SK-N-MC (cell line): Measurements from ENCODE around the gene IQGAP1.
"Not testable (repeated sequence)": the region's sequence is repeated elsewhere in the genome, so short reads cannot be mapped to it uniquely, and the experiment has no call there.

ENCODE experiments used
- DNase-seq: peaks from one replicate; pipeline ENCODE4 v3.0.0-alpha.2; 2011; ENCODE audit warnings: low read depth, low spot score
- H3K27ac ChIP-seq: fragments of 200-600 bp; sonication (generic); 2 replicates; pipeline ENCODE4 v1.5.1; 2016; ENCODE audit warnings: mixed run types
- H3K36me3 ChIP-seq: fragments of 200-600 bp; sonication (generic); 2 replicates; pipeline ENCODE4 v1.6.1; 2017; ENCODE audit warnings: antibody characterized with exemption, low read length, mixed read lengths; ENCODE audit not compliant: insufficient read depth
- H3K4me3 ChIP-seq: fragments of 200-600 bp; sonication (generic); 2 replicates; pipeline ENCODE4 v1.5.1; 2016
- H3K9ac ChIP-seq: fragments of 200-600 bp; sonication (generic); 2 replicates; pipeline ENCODE4 v1.8.0; 2017; ENCODE audit warnings: mixed run types, mixed read lengths; ENCODE audit not compliant: insufficient read length
- H3K9me3 ChIP-seq: fragments of 200-600 bp; sonication (generic); 2 replicates; pipeline ENCODE4 v1.6.1; 2017; ENCODE audit warnings: low read depth, mild to moderate bottlenecking, antibody characterized with exemption, low read length, moderate library complexity, mixed read lengths
- EZH2 ChIP-seq: fragments of 200-600 bp; sonication (generic); IDR thresholded peaks from one replicate; pipeline ENCODE4 v1.6.1; 2017; ENCODE audit warnings: antibody characterized with exemption
- FOXP2 ChIP-seq: optimal IDR thresholded peaks from 2 replicates; pipeline ENCODE3; 2011; ENCODE audit warnings: mild to moderate bottlenecking, moderate library complexity; ENCODE audit not compliant: insufficient read depth; ENCODE audit errors: extremely low read length, control extremely low read depth
- POLR2AphosphoS5 ChIP-seq: IDR thresholded peaks from 2 replicates; pipeline ENCODE4 v1.6.1; 2012; ENCODE audit warnings: mild to moderate bottlenecking, low read depth, low read length, borderline replicate concordance

The IQGAP1 gene

DNA sequence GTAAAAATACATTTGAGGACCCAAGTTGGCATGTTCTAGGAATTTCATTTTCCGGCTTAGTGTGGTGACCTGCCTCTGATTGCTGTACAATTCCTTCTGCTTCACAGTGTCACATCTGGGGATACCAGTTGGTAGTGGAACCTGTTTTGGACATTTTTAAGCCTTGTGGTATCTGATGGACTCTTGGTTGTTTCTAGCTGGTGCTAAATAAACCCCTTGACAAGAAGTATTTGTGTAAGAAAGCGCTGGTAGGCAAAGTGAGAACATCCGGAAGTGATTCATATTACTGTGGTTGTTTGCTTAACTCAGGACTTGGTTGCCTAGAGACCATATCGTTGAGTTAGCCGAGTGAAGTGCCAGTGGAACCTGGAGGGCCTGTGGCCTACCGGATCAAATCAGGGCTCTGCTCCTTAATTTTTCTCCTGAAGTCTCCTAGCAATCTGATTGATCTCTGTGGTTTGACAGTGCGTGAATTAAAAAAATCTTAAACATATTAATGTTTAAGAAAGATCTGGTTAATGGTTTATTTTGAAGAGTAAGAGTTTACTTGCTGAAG, 12.8 kb downstream of the IQGAP1 start:
- H3K36me3 ChIP-seq: no peaks in the 10 kb centered on the region
- H3K4me3 ChIP-seq: peak overlapping the region; percentile 66
- DNase-seq: peak; percentile 77
- peak overlapping the region; percentile 81 for H3K27ac ChIP-seq
- no peak for TF ChIP-seq EZH2
- TF ChIP-seq FOXP2: no peak
- TF ChIP-seq POLR2AphosphoS5: no peak
- H3K9me3 ChIP-seq: no peaks in the 10 kb centered on the region
- peak overlapping the region; percentile 54 for H3K9ac ChIP-seq

DNA sequence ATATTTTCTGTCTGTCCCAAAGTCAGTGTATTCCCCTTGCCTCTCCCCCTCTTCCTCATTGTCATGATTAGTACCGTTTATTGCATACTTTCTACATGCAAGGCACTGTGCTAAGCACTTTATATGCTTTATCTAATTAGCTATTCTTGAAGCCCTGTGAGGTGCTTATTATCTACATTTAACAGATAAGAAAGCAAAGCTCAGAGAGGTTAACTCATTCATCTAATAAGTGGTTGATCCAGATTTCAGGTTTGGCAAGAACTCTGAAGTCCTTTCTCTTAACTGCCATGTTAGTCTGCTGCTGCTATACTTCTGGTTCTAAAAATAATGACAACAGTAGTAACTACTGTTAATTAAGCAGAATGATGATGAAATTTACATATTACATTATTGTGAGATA, 13.5 kb downstream of the IQGAP1 start:
- H3K4me3 ChIP-seq: peak overlapping the region; percentile 66
- no peak for DNase-seq
- H3K9ac ChIP-seq: peak overlapping the region; percentile 54
- no peaks in the 10 kb centered on the region for H3K36me3 ChIP-seq
- no peaks in the 10 kb centered on the region for H3K9me3 ChIP-seq
- H3K27ac ChIP-seq: peak overlapping the region; percentile 77
- TF ChIP-seq POLR2AphosphoS5 (no peak), EZH2 (no peak), FOXP2 (no peak)

DNA sequence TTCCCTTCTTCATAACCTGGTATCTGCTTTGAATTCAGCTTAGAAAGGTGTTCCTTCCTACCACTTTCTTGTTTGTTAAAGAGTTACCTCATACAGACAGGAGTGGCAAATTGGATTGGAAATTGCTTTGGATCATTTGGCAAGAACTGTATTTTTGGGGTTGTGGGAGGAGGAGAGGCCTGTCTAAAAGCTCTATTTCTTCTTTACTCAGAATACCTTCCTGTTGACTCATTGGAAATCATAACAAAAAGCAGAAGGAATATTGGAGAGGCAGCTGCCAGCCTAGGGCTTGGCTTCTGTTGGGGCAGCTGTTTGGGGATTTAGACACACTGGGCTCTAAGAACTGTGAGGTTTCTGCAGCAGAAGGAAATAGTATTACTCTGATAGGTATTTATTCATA, 14.2 kb downstream of the IQGAP1 start:
- Histone ChIP-seq H3K36me3 (no peaks in the 10 kb centered on the region), H3K4me3 (0 out of 2 replicates have a peak overlapping the region, but pooled peaks have one; percentile 66), H3K9me3 (no peaks in the 10 kb centered on the region), H3K27ac (peak overlapping the region; percentile 77; the same call in 1 of the 2 replicates), H3K9ac (peak overlapping the region; percentile 16)
- no peak for DNase-seq
- TF ChIP-seq POLR2AphosphoS5: no peak
- no peak for TF ChIP-seq FOXP2
- TF ChIP-seq EZH2: no peak

DNA sequence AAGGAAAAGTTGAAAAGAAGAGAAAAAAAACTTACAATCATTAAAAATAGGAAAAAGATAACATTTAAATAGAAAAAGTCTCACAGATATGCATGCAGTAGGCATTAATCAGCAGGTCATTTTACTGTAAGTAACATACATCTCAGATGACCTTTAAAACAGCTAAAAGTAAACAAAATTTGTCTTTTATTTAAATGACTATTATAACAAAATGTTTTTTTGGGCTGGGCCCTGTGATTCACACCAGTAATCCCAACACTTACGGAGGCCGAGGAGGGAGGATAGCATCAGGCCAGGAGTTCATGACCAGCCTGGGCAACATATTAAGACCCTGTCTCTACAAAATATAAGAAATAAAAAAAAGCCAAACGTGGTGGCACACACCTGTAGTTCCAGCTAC, 14.7 kb downstream of the IQGAP1 start:
- no peak for TF ChIP-seq FOXP2
- no peak for TF ChIP-seq POLR2AphosphoS5
- TF ChIP-seq EZH2: no peak
- peak overlapping the region; percentile 35; the same call in 1 of the 2 replicates for H3K27ac ChIP-seq
- H3K9me3 ChIP-seq: no peaks in the 10 kb centered on the region
- no peaks in the 10 kb centered on the region for H3K36me3 ChIP-seq
- H3K9ac ChIP-seq: no peak overlapping the region
- no peak for DNase-seq
- H3K4me3 ChIP-seq: no peak overlapping the region

DNA sequence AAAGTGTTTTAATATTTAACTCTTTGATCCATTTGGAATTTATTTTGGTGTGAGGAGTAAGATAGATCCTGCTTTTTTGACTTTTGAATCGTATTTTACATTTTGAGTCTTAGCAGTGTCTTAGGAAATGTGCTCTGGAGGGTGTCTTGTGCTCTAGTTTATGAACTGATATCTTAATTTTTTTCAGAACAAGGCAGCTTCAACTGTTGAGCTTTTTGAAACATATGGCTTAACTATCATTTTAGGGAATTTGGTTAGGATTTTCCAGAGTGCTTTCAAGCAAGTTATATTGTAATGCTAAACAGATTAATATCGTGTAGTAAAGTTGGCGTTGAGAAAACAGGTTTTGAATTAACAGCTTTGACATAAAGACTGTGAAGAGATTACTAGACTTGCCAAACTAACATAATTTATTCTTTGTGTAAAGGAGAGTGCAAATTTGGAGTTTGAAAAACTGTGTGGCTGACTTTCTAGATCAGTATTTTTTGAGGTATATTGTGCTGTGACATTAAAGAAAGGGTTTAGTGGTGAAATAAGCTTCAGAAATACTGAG, 17.1 kb downstream of the IQGAP1 start:
- Histone ChIP-seq H3K36me3 (no peaks in the 10 kb centered on the region), H3K27ac (peak overlapping the region; percentile 78), H3K9ac (peak overlapping the region; percentile 69), H3K9me3 (no peaks in the 10 kb centered on the region), H3K4me3 (peak overlapping the region; percentile 42)
- TF ChIP-seq POLR2AphosphoS5 (no peak), EZH2 (no peak), FOXP2 (no peak)
- DNase-seq: no peak

DNA sequence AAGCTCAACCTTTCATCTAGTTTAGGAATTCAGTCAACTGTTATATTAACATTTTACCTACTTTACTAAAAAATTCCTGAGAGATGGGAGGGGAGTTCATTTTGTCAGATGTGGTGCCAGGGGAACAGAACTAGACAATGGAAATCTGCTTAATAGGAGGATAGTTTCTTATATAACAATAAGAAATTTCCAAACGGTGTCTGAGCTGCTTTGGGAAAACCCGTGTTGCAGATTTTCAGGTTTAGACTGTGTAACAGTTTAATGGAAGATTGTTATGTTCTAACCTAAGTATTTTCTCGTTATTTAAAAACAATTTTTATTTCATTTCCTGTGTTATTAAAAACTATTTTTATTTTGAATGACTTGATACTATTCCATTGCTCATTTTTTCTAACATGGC, 19.3 kb downstream of the IQGAP1 start:
- no peak overlapping the region for H3K4me3 ChIP-seq
- TF ChIP-seq POLR2AphosphoS5 (no peak), FOXP2 (no peak), EZH2 (no peak)
- H3K36me3 ChIP-seq: no peaks in the 10 kb centered on the region
- DNase-seq: no peak
- peak overlapping the region; percentile 60 for H3K27ac ChIP-seq
- no peaks in the 10 kb centered on the region for H3K9me3 ChIP-seq
- H3K9ac ChIP-seq: no peak overlapping the region

DNA sequence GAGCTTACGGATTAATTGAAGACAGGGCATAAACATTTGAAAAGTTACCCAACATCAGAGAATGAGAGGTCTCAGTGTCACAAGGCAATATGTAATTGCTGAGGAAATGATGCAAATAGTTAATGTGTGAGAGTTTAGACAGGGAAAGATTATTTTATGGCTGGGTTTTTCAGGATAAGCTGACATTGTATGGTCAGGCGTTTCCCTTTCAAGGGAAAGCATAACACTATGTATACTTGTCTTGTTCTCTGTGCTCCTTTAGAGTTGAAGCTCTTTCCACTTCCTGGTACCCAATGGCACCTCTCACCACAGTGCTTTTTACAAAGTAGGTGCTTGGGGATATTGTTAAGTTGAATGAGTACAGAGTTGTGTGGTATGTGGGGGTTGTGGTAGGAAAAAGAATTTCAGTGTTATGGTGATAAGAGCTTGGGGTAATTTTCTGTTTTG, 19.9 kb downstream of the IQGAP1 start:
- peak overlapping the region; percentile 60 for H3K27ac ChIP-seq
- TF ChIP-seq FOXP2: no peak
- no peaks in the 10 kb centered on the region for H3K36me3 ChIP-seq
- no peak overlapping the region; the same call in 1 of the 2 replicates for H3K4me3 ChIP-seq
- H3K9ac ChIP-seq: no peak overlapping the region
- H3K9me3 ChIP-seq: no peaks in the 10 kb centered on the region
- DNase-seq: no peak

DNA sequence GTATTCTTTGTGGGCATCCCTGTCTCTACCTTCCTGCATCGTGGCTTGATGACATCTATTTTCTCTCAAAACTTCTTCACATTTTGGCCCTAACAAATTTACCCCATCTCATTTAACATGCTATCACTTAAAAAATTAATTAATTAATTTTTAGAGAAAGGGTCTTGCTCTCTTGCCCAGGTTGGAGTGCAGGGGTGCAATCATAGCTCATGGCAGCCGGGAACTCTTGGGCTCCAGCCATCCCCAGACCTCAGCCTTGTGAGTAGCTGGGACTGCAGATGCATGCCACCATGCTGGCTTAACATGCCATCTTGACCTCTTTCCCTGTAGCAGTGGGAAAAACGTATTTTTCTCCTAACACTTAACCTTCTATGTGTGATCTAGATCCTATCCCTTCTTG, 20.6 kb downstream of the IQGAP1 start:
- no peaks in the 10 kb centered on the region for H3K9me3 ChIP-seq
- no peaks in the 10 kb centered on the region for H3K36me3 ChIP-seq
- no peak for DNase-seq
- H3K27ac ChIP-seq: no peak overlapping the region
- H3K9ac ChIP-seq: no peak overlapping the region
- H3K4me3 ChIP-seq: no peak overlapping the region
- TF ChIP-seq POLR2AphosphoS5 (no peak), EZH2 (no peak), FOXP2 (no peak)

DNA sequence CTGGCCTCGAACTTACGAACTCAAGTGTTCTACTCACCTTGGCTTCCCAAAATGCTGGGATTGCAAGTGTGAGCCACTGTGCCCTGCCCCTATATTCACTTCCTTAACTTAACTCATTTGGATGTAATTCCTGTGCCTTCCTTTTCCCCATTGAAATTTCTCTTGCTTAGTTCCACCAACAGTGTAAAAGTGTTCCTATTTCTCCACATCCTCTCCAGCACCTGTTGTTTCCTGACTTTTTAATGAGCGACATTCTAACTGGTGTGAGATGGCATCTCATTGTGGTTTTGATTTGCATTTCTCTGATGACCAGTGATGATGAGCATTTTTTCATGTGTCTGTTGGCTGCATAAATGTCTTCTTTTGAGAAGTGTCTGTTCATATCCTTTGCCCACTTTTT, 21.5 kb downstream of the IQGAP1 start:
- not testable (repeated sequence) for DNase-seq, H3K27ac ChIP-seq

DNA sequence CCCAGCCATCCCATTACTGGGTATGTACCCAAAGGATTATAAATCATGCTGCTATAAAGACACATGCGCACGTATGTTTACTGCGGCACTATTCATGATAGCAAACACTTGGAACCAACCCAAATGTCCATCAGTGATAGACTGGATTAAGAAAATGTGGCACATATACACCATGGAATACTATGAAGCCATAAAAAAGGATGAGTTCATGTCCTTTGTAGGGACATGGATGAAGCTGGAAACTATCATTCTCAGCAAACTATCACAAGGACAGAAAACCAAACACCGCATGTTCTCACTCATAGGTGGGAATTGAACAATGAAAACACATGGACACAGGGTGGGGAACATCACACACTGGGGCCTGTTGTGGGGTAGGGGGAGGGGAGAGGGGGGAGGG, 22.3 kb downstream of the IQGAP1 start:
- H3K9ac ChIP-seq, DNase-seq, H3K4me3 ChIP-seq, H3K36me3 ChIP-seq, H3K9me3 ChIP-seq, H3K27ac ChIP-seq: not testable (repeated sequence)

More for the DNA sequence above, 21.5 kb downstream of the IQGAP1 start:
- not testable (repeated sequence) for H3K9ac ChIP-seq, H3K36me3 ChIP-seq, H3K4me3 ChIP-seq, H3K9me3 ChIP-seq
